GM13976 (cell line): ENCODE data around the gene NBAS.

Source experiments
- DNase-seq: peaks from one replicate; pipeline ENCODE4 v3.0.0; 2012; ENCODE audit warnings: low spot score
- in situ Hi-C: fragments of 300-500 bp; cut with MboI; formaldehyde crosslinking; loops from one replicate; pipeline ENCODE4 v1.12.0; 2022; ENCODE audit warnings: low sequenced_read_pairs, mixed read lengths, inconsistent platforms; ENCODE audit not compliant: unreplicated experiment
- TF ChIP-seq, protein P1 (sequence below): IDR thresholded peaks from 2 replicates; pipeline ENCODE4 v1.5.1; 2012; ENCODE audit warnings: borderline replicate concordance, mild to moderate bottlenecking; ENCODE audit not compliant: insufficient read depth; ENCODE audit errors: extremely low read depth, missing control alignments, control extremely low read depth

NBAS gene

DNA sequence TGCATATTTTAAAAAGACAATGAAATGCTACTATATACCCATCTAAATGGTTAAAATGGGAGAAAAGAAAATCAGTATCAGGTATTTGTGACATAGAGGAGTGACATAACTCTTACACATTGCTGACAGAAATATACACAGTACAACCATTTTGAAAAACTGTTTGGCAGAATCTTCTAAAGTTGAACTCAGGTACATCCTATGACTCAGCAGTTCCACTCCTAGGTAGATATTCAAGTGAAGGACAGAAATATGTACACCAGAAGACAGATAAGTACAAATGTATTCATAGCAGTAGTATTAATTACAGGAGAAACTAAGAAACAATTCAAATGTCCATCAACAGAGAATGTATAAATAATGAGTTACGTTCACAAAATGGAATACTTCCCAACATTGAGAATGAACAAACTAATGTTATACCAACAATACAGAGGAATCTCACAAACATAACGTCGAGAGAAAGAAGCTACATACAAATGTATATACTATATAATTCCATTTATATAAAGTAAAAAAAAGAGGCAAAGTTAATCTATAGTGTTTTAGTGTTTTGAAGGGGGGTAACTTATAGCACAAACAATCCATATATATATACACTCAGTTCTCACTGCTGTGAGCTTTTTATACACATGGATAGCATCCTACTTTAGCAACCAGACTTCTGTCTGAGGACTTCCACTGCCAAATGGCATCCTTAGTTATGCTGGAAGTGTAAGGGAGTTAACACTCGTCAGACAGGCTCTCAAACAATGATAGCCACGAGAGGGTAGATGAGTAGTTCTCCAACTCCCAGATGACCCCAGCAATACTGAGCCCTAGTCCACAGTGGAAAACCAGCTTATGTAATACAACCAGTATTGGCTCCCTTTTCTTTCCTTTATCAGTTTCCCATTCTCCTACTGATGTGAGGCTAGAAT, 172.5 kb downstream of the NBAS start:
- TF ChIP-seq, protein P1, sequence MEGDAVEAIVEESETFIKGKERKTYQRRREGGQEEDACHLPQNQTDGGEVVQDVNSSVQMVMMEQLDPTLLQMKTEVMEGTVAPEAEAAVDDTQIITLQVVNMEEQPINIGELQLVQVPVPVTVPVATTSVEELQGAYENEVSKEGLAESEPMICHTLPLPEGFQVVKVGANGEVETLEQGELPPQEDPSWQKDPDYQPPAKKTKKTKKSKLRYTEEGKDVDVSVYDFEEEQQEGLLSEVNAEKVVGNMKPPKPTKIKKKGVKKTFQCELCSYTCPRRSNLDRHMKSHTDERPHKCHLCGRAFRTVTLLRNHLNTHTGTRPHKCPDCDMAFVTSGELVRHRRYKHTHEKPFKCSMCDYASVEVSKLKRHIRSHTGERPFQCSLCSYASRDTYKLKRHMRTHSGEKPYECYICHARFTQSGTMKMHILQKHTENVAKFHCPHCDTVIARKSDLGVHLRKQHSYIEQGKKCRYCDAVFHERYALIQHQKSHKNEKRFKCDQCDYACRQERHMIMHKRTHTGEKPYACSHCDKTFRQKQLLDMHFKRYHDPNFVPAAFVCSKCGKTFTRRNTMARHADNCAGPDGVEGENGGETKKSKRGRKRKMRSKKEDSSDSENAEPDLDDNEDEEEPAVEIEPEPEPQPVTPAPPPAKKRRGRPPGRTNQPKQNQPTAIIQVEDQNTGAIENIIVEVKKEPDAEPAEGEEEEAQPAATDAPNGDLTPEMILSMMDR: no peak
- in situ Hi-C loops: no loop called here
- no peak for DNase-seq

DNA sequence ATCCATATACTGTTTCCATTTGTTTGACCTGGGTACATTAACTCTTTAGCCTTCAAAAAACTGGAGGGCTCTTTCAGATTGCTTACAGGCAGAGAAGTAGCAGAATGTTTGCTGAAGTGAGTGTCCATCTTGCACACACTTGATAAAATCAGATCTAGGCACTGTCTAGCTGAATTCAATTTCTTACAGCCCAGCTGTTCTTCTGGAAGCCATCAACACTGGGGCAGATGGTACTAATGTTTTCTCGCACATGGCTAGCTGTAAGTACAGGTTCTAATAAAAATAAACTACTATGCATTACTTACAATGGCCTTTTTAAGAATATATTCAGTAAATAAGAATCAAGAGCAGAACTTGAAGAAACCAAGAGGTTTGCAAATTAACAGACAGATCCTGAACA, 175.9 kb downstream of the NBAS start:
- in situ Hi-C loops: no loop called here
- TF ChIP-seq, protein P1: no peak
- DNase-seq: no peak

DNA sequence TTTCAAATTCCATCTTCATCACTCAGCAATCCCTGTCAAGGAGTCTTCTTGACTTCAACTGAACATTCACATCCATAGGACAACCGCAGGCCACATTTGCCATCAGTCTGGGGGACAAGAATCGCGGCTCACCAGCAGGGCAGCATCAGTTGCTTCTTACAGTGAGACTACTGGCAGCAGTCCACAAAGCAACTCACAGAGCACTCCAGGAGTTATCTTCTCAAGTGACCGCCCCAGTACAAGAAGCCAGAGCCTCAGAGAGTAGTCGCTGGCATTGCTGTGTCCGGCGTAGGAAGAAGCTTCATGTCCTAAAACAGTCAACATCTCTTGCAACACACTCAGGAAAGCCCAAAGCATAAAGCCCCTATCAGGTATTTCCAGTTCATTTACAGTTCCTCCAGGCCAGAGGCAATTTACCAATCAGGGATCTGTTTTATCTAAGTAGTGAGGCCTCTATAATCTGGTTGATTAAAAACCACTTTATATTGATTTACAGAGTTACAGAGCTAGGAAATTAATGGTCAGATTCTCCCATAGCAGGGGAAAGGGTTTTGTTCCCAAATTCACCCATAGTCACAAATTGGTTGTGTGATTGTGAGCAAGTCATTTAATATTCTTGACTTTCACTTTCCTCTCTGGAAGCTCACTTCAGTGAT, 177.3 kb downstream of the NBAS start:
- in situ Hi-C loops: no loop called here
- DNase-seq: no peak
- TF ChIP-seq, protein P1: no peak

GRCh38 chr2:15378148-15378908, 182.8 kb downstream of the NBAS start:
- in situ Hi-C loops: no loop called here
- TF ChIP-seq, protein P1: no peak
- peak; percentile 12 for DNase-seq

DNA sequence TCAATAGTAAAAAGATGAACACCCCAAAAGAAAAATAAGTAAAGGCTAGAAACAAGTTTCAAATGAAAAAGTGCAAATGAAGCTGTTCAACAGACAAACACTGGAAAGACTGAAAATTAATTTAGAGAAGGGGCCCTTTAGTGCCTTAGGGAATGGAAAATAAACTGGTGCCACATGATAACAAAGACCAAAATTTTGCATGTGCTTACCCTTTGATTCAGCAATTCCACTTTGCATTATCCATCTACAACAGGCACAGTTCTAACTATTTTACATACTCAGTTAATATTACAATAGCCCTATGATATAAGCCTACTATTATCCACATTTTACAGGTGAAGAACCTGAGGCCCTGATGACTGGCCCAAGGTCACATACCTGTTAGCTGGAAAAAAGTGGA, 183.9 kb downstream of the NBAS start:
- TF ChIP-seq, protein P1: no peak
- in situ Hi-C loops: no loop called here
- DNase-seq: no peak

DNA sequence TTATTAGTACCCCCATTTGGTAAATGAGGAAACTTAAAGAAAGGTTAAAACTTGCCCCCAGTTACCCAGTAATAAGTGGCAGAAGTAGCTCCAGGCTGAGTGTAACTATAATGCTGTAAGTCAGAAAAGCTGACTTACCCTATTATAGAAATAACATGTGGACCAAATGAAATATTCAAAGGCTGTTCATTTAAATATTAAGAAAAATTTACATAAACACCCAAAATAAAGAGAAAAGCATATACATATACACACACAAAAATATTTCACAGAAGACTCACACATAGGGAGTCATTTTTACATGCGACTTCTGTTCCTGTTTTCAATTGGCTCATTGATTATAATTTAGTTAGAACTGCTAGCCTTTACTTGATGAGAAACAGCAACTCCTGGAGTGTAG, 189.1 kb downstream of the NBAS start:
- TF ChIP-seq, protein P1: no peak
- no peak for DNase-seq
- in situ Hi-C loops: no loop called here
